ENCODE data around the gene SPACDR.
"Not testable (repeated sequence)": the region's sequence is repeated elsewhere in the genome, so short reads cannot be mapped to it uniquely, and the experiment has no call there.

The SPACDR gene, protein sequence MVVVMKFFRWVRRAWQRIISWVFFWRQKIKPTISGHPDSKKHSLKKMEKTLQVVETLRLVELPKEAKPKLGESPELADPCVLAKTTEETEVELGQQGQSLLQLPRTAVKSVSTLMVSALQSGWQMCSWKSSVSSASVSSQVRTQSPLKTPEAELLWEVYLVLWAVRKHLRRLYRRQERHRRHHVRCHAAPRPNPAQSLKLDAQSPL

DNA sequence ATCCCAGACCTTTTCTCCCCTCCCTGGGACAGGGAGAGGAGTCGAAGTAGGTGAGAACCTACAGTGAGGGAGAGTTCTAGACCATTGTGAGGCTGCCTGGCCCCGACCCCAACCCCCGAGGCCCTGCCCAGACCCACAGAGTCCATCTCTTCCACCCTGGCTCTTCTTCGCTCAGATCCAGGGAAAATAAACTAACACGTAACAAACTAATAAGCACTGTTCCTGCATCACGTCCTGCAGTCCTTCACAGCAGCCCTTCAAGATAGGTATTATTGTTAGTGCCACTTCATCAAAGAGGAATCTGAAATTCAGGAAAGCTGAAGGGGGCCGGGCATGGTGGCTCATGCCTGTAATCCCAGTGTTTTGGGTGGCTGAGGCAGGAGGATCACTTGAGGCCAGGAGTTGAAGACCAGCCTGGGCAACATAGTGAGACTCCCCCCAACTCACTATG, at the start of gene SPACDR:
SPACDR (minus strand) TSS at position 51 of the 451 bp plus-strand sequence. CDS start 235 bp downstream, outside the sequence.
- DNase-seq (ENCODE audit: low read depth), result no peak

DNA sequence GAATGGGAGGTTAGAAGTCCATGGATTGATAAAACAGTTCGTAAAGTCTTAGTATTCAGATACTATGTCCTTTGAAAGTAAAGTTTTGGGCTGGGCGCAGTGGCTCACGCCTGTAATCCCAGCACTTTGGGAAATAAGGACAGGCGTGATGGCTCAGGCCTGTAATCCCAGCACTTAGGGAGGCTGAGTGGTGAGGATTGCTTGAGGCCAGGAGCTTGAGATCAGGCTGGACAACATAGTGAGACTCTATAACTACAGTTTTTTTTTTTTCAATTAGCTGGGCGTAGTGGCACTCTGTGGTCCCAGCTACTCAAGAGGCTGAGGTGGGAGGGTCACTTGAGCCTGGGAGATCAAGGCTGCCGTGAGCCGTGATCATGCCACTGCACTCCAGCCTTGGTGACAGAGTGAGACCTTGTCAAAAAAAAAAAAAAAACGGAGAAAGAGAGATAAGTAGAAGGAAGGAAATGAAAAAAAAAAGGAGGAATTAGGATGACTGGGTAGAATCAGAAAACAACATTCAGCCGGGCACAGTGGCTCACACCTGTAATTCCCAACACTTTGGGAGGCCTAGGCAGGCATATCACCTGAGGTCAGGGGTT, 49.3 kb upstream of the SPACDR start:
- DNase-seq (ENCODE audit: low read depth), result no peak

DNA sequence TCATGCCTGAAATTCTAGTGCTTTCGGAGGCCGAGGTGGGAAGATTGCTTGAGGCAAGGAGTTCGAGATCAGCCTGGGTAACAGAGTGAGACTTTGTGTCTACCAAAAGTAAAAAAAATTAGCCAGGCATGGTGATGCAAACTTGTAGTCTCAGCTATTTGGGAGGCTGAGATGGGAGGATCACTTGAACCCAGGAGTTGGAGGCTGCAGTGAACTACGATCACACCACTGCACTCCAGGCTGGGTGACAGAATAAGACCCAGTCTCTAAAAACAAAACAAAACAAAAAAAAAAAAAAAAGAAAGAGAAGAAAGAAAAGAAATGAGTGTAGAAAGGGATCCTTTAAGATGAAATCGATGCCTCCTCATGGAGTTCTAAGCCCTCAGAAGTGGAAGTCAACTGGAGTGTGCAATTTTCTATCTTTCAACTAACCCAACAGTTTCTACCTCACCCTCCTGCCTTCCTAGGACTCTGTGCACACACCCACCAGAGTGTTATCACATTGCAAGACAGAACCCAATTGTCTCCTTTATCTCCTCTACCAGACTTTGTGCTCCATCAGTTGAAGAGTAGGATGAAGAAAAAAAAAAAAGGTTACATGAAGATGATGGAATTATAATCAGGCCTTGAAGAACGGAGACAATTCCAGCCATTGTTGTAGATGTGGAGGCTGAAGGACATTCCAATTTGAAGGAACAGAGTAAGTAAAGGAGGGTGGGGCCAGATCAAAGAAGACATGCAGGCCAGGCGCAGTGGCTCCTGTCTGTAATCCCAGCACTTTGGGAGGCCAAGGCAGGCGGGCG, 46.6 kb upstream of the SPACDR start:
- no peak for DNase-seq (ENCODE audit: low read depth)

DNA sequence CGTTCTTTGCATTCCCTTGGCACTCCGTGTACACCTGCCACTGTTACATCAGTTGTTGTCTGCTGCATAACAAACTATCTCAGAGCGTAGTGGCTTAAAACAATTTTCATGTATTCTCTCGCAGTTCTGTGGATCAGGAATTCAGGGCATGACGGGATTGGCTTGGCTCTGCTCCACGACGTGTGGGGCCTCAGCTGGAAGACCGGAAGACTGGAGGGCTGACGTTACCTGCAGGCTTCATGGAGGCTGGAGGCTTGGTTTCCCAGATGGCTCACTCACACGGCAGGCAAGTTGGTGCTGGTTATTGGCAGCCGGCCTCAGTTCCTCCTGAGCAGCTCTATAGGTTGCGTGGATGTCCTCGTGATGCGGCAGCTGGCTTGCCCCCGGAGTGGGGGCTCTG, 45.2 kb upstream of the SPACDR start:
- no peak for DNase-seq (ENCODE audit: low read depth)

DNA sequence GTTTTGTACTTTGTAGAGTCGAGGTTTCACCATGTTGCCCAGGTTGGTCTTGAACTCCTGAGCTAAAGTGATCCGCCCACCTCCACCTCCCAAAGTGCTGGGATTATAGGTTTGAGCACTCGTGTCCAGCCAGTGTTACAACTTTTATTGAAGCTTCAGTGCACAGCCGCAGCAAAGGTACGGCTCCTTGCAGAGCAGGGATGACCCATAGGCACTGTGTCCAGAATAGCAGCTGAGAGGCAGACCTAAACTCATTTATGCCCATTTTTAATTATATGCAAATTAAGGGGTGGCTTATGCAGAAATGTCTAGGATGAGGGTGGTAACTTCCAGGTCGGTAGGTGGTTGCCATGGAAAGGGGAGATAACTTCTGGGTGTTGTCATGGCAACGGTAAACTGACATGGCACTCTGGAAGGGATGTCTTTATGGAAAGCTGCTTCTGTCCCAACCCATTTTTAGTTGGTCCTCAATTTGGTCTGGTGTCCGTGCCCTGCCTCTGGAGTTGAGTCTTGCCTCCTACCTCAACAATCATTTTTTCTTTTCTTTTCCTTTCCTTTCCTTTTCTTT, 42.4 kb upstream of the SPACDR start:
- DNase-seq (ENCODE audit: low read depth), result no peak

DNA sequence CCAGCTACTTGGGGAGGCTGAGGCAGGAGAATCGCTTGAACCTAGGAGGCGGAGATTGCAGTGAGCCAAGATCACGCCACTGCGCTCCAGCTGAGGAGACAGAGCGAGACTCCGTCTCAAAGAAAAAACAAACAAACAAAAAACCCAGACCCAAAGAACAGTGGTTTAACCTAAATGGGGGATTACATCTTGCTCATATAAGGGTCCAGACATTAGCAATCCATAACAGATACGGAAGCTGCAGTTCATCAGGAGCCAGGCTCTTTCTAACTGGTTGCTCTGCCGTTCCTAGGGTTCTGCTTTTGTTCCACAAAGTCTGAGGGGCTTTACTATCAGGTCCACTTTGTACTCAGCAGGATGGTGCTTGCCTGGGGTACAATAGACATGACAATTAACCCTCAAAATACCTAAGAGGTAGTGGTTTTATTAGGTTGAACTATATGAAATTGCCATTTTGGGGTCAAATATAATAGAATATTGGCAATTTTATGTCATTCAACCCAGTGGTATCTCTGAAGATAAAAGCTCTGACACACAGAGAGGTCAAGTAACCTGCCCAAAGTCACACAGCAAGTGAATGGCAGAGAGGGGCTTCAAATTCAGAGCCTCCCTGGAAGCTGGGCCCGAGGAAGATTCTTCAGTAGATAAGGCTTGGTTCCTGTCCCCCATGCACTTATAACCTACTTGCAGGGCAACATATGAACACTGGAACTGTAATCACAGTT, 41.0 kb upstream of the SPACDR start:
- no peak for DNase-seq (ENCODE audit: low read depth)

DNA sequence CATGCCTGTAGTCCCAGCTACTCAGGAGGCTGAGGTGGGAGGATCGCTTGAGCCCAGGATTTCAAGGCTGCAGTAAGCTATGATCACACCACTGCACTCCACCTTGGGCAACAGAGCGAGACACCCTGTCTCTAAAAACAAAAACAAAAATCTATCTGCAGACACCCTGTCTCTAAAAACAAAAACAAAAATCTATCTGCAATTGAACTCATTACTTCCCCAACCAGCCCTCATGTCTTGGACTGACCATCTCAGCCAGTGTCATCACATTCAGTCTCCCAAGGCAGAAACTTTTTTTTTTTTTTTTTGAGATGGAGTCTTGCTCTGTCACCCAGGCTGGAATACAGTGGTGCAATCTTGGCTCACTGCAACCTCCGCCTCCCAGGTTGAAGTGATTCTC, 40.0 kb upstream of the SPACDR start:
- not testable (repeated sequence) for DNase-seq (ENCODE audit: low read depth)

DNA sequence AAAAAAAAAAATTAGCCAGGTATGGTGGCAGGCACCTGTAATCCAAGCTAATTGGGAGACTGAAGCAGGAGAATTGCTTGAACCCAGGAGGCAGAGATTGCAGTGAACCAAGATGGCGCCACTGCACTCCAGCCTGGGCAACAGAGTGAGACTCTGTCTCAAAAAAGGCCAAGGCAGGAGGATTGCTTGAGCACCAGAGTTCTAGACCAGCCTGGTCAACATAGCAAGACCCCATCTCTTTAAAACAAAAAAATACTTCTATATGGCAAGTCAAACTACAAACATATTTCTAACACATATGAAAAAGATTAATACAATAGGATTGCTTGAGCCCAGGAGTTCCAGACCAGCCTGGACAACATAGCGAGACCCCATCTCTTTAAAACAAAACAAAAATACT, 36.7 kb upstream of the SPACDR start:
- not testable (repeated sequence) for DNase-seq (ENCODE audit: low read depth)

DNA sequence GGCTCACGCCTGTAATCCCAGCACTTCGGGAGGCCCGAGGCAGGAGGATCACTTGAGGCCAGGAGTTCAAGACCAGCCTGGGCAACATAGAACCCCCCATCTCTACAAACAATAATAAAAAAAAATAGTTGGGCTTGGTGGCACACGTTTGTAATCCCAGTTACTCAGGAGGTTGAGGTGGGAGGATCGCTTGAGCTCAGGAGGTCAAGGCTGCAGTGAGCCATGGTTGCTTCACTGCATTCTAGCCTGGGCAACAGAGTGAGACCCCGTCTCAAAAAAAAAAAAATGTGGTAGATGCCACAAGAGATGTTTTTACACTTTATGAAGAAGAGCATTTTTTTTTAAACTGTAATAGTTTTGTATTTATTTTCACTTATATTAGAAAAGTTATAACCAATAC, 32.4 kb upstream of the SPACDR start:
- DNase-seq (ENCODE audit: low read depth), result no peak

DNA sequence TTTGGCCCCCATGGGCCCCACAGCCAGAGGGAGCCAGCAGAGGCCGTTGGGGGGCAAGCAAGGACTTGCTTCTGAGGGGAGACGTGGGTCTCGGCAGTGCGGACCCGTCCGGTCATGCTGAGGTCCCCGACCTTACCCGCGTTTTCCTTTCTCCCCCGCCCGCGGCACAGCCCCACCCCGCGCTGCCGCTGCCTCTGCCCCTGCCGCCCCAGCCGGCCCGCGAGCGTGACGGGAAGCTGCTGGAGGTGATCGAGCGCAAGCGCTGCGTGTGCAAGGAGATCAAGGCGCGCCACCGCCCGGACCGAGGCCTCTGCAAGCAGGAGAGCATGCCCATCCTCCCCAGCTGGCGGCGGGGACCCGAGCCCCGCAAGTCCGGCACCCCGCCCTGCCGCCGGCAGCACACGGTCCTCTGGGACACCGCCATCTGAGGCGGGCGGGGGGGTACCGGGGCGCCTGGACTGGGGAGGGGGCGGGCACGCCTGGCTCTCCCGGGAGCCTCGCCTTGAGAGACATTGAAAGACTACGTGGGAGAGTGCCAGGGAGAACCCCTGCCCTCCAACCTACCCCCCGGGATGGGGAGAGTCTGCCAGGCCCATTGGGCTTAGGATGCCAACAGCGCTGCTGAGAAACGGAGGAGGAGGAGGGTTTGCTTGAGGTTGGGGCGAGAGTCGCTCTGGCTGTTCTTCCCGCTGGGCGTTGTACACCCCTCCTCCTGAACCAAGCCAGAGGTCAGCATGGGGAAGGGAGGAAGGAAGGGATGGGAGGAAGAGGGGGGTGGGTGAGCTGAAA, 29.6 kb upstream of the SPACDR start:
- DNase-seq (ENCODE audit: low read depth), result peak; percentile 38

DNA sequence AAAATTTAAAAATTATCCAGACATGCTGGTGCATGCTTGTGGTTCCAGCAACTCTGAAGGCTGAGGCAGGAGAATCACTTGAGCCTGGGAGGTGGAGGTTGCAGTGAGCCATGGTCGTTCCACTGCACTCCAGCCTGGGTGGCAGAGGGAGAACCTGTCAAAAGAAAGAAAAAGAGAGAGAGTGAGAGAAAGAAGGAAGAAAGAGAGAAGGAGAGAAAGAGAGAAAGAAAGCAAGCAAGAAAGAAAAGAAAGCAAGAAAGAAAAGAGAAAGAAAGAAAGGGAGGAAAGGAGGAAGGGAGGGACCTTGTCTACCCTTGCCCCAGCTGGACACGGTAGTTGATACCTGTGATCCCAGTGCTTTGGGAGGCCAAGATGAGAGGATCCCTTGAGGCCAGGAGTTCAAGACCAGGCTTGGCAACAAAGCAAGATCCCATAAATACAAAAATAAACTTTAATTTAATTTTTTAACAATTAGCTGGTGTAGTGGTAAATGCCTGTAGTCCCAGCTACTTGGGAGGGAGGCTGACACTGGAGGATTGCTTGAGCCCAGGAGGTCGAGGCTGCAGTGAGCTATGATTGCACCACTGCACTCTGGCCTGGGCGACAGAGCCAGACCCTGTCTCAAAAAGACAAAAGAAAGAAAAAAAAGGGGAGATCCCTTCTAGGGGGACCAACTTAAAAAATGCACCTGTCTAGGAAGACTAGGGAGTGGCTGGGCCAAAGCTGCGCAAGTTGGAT, 28.8 kb upstream of the SPACDR start:
- no peak for DNase-seq (ENCODE audit: low read depth)

DNA sequence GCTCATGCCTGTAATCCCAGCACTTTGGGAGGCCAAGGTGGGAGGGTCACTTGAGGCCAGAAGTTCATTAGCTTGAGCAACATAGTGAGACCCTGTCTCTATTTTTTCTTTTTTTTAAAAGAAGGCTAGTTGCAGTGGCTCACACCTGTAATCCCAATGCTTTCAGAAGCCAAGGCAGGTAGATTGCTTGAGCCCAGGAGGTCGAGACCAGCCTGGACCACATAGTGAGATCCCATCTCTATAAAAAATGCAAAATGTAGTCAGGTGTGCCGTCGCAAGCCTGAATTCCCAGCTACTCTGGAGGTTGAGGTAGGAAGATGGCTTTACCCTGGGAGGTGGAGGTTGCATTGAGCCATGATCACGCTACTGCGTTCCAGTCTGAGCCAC, 27.1 kb upstream of the SPACDR start:
- no peak for DNase-seq (ENCODE audit: low read depth)

DNA sequence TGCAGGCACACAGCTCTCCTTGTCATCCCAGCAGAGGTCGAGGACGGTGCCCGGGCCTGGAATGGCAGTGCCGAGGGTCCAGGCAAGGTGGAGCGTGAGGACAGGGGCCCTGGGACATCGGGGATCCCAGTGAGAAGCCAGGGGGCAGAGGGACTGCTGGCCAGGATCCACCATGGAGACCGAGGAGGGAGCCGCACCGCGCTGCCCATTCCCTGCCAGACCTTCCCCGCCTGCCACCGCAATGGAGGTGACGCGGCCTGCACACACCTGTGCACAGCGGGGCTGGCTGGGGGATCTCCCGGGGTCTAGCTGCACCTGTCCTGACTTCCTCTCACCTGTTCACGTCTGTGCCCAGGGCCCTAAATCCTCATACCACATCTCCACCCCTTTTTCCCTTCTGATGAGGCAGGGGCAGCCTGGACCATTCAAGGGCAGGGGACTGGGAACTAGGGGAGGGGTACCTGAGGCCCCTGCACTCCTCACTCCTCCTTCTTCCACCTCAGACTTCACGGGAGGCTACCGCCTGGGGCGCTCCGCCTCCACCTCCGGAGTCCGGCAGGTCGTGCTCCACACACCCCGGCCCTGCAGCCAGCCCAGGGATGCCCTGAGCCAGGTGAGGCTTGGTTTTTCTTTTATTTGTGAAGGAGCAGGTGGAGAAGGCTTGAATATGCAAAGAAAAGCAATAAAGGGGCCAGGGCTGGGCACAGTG, 26.6 kb upstream of the SPACDR start:
- DNase-seq (ENCODE audit: low read depth), result no peak

DNA sequence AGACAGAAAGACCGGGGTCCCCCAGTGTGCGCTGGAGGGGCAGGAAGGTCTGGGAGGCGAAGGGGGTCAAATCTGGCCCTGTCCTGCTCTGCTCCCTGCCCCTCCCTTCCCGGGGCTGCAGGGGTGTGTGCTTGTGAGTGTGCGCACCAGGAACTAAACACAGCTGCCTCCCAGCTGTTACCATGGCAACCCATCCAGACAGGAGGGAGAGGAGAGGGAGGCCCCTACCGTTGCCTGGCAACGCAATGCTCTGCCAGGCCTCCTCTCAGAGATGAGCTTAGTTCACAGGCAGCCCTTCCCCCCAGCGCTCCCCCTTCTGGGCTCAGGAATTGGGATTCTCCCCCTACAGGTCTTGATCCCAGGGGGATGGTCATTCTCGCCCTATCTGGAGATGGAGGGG, 25.8 kb upstream of the SPACDR start:
- no peak for DNase-seq (ENCODE audit: low read depth)

DNA sequence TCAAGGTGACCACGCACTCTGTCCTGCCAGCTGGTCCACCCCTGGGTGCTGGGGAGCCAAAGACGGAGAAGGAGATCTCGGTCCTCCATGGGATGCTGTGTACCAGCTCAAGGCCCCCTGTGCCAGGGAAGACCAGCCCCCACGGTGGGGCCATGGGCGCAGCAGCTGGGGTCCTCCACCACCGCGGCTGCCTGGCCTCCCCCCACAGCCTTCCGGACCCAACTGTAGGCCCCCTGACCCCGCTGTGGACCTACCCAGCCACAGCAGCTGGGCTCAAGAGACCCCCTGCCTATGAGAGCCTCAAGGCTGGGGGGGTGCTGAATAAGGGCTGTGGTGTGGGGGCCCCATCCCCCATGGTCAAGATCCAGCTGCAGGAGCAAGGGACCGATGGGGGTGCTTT, 25.1 kb upstream of the SPACDR start:
- no peak for DNase-seq (ENCODE audit: low read depth)

DNA sequence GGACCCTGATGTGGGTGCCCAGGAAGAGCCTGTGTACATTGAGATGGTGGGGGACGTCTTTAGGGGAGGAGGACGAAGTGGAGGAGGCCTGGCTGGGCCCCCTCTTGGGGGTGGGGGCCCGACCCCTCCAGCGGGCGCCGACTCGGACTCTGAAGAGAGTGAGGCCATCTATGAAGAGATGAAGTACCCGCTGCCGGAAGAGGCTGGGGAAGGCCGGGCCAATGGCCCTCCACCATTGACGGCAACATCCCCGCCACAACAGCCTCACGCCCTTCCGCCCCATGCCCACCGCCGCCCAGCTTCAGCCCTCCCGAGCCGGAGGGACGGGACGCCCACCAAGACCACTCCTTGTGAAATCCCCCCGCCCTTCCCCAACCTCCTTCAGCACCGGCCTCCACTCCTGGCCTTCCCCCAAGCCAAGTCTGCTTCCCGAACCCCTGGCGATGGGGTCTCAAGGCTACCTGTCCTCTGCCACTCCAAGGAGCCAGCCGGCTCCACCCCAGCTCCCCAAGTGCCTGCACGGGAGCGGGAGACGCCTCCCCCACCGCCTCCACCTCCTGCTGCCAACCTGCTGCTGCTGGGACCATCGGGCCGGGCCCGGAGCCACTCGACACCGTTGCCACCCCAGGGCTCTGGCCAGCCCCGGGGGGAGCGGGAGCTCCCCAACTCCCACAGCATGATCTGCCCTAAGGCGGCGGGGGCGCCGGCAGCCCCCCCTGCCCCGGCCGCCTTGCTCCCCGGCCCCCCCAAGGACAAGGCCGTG, 24.5 kb upstream of the SPACDR start:
- no peak for DNase-seq (ENCODE audit: low read depth)

DNA sequence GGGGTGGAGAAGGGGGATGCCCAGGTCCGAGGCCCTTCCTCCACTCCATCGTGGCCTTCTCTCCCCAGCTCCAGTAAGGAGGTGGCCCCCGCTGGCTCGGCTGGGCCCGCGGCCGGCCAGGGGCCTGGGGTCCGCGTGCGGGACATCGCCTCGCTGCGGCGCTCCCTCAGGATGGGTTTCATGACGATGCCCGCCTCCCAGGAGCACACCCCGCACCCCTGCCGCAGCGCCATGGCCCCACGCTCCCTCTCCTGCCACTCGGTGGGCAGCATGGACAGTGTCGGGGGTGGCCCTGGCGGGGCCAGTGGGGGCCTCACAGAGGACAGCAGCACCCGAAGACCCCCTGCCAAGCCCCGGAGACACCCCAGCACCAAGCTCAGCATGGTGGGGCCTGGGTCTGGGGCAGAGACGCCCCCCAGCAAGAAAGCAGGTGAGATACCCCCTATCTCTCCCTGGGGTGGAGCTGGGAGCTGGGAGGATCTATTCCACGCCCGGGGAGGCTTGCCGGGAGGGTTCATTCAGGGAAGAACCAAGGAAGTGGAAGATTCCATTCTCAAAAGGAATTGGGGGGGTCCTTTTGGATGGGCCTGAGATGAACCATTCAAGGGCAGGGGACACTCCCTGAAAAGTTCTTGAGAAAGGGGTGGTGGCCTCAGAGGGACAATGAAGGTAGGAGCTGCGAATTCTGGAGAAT, 22.8 kb upstream of the SPACDR start:
- DNase-seq (ENCODE audit: low read depth), result no peak

DNA sequence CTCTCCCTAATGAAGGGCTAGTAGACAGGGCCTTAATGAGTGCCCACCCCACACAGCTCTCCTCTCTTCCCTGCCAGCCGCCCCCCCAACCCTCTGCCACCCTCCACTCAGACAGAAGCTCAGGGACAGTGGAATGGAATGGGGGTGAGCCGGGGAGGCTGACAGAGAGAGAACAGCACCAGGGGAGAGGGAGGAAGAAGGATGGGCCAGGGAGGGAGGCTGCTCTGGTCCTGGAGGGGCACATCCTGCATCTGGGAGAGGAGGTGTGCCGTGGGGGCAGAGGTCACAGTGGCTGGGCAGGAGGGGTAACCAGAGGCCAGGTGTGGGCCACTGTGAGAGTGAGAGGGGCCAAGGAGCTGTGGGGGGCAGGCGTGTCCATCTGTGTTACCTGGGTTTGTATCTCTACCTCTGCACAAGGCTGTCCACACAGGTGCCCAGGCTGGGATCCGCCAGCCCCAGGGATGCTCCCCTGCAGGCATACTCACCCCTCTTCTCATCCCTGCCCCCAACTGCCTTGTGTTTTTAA, 22.1 kb upstream of the SPACDR start:
- no peak for DNase-seq (ENCODE audit: low read depth)
